GM19238 (cell line): ENCODE data around the gene BLID.

Experiments used
- DNase-seq: peaks from one replicate; pipeline ENCODE4 v3.0.0; 2011; ENCODE audit warnings: low spot score; ENCODE audit not compliant: insufficient read length

Gene BLID

DNA sequence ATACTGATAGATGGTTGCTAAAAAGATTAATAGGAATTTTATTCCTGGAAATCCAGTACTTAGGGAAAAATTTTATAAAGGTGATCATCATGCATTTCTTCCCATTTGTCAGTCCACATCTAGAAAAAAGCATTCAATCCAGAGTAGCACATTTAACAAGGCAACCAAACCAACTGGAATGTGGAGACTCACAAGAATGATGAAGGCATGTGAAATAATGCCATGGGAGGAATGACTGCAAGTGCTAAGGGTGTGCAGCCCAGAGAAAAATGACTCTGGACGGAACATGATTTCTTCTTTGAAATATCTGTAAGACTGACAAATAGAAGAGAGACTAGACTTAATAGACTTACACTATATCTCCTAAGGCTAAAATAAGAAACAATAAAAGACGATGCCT lies 33.8 kb downstream of the BLID start:
- DNase-seq = no peak

DNA sequence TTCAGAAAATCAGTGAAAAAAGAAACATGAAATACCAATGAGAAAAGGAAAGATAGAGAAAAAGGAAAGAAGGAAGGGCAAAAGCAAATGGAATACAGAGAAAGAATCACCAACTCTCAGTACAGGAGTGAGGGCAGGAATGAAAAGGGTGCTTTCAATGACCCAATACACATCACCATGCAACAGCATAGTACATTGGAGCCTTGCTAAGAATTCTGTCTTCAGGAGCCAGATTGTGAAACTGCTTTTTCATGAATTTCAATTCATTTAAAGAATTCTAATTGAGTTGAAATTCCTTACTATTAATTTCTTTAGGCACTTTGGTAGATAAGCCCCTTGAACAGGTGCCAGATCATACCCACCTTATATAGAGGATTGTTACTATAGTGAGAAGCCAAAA lies 34.9 kb downstream of the BLID start:
- DNase-seq = no peak

DNA sequence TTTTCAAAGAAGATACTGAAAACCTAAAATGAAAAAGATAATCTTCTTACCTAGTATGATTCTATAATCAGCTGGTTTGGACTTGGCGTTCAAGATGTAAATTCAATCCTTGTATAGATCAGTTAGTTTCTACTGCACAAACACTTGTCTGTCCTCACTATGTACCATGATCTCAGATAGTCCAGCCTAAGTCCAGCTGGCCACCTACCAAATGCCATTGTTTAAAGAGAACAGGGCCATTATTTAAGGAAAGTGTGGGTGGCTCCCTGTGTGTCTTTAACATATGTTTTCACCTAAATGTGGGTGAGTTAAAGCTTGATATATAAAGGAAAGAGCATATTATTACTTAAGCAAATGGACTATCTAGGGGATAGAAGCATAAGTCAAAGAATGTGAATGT lies 38.6 kb downstream of the BLID start:
- DNase-seq = no peak

DNA sequence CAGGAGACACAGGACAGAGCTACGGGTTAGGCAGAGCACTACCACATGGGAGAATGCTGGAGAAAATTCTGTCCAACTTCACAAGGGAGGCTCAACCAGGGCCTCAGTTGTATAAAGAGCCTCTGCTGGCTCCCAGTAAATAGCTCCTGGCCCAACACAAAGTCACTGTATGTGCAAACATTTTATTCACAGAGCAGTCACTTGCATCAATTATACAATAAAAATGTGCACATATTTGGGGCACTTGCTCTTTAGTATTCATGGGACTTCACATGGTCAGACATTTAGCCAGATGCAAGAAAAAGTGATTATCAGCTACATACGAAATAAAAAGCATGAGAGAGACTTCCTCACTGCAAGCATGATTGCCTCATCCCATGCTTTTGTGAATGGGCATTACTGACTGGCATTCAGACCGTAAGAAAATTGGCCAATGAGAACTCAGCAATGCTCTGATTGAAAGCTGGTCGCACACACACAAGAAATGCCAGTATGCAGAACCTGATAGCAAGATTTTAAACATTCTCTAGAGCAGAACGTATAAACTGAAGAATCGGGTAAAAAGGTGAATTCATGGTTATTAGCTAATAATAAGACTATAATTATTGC lies 39.4 kb downstream of the BLID start:
- DNase-seq = no peak

DNA sequence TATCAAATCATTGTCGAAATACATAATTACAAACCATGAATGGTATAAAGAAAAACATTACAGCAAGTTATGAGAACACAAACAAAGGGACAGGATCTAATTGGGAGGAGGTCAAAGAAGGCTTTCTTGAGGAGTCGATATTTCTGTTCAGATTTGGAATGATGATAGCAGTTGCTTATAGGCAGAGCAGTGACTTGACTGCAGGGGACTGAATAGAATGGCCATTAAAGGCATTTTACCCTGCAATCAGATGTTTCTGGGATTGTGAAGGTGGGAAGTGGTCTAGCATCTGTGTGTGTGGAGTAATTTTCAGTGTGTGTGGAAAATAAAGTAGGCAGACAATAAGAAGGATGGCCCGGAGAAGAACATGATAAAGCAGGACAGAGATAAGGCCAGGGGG lies 41.0 kb downstream of the BLID start:
- DNase-seq = no peak

DNA sequence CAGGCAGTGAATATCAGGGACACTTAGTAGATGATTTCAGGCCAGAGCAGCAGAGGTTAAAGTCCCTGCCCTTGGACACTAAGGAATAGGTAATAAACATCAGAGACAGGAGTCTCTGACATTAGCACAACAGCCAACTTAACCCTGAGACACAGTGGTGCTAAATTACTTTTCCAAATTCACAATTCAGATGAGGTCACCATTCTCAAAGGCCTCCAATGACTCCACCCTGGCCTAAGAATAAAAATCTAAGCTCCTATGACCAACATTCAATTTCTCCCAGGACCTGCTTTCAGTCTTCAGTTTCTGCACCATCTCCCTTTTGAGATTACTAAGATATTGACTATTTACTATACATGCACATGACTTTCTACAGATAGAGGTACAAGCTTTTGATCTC lies 42.0 kb downstream of the BLID start:
- DNase-seq = no peak

DNA sequence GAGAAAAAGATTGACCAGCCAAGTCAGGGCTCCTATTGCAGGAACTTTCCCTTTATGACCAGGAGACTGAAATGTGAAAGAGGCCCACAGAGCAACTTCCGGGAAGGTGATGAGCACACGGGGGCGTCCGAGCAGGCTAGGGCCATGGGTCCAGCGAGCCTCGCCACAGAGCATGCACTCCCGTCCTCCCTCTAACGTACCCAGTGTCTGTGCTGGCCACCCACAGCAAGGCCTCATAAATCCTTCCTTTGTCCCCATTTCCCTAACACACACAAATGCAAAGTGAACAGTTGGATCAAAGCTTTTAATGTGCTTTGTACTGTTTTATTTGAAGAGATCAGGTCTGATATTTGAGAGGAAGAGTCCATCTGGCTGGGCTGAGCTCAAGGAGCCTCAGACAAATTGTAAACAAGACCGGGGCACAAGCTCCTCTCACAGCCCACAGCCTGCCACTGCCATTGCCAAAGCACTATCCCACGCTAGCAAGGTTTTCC lies 44.3 kb downstream of the BLID start:
- DNase-seq = no peak

DNA sequence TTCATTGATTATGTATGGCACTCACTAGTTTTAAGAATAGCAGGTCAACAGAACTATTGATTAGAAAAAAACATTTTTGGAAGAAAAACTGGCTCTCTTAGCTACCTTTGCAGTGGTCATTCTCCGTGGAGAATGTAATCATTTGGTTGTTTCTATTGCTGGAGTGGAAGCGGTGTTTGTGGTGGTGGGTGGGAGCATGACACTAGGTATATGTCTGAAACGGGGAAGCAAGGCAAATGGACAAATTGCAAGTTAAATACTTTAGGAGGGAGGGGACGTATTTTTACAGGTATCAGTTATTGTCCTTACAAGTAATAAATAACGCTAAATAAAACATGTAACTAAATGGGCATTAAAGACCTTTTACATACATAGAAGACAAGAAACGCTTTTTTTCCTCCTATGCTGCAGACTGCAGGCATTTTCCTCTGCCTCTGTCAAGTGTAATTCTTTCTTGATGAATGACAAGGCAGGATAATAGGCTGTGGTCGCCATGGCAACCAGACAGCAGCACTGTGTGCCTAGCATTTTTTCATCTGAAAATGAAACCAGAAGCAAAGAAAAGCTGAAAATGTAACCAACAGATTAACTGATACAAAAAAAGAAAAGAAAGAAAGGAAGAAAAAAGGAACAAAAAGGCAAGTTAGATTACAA lies 46.2 kb downstream of the BLID start:
- DNase-seq = no peak

DNA sequence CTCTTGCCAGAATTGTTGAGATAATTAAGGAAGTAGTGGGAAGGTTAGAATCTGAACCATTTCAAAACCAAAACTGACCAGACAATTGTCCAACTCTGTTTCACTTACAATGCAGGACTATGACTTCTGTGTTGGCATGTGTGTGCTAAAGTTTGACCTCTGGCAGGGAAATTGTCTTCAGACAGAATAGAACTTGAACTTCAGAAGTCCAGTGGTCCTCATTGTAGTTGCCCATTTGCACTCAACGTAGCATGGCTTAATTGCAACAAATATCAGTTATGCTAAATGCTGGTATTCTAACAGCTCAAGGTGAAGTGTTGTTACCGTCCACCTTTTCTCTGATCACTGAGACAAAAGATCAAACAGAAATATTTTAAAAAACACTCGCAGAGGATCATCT lies 47.2 kb downstream of the BLID start:
- no peak for DNase-seq

DNA sequence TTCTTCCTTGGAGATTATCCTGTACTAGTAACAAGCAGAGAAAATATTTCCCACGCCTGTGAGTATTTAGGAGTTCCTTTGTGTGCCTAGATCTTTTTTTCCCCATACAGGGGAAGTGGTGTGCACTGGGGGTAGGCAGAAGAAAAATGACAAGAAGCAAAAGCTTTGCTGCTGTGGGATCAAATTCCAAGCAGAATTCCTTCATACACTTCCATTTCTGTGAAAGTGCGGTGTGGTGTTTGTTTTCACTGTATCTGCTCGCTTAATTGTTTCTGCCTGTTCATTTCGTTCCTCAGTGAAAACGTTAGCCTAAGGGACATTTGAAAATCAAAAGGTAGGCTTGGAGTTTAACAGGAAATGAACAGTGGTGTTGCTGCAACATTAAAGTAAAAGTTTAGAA lies 47.9 kb downstream of the BLID start:
- no peak for DNase-seq
